ENCODE data around the gene OR5T3. TPM values are rescaled to one million over a fixed set of nuclear protein-coding genes. Genes with fewer than 3 reads are reported as not detected.

Gene OR5T3
- total RNA-seq, 1 experiment from 2014 or later = not detected

DNA sequence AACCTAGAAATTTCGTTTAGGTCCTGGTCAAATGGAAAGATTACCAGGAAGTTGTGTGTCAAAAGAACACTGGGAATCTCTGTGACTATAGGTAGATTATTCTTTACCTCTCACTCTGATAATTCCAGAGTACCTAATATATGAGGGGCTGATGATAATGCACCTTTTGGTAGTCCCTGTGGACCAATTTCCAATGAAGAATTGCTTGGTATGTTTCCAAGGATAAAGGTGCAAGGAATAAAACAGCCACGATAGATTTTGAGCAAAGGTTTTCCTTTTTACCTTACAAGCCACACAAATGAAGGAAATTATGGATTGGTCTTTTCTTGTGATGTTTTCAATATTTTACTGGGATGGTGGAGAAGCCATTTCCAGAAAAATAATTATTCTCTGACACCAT lies 40.1 kb downstream of the OR5T3 start, which contains the start of gene OR8H1:
Gene OR8H1 (minus strand): TSS at position 101 of the 400 bp plus-strand sequence. CDS start 1,192 bp downstream, outside the sequence.
- Histone ChIP-seq H3K9ac (ENCODE audit: low read length) (no peak within 1 kb of the TSS), H3K27me3 (ENCODE audit: low read length) (no peaks in the 10 kb centered on the region; the same call in 1 of the 2 replicates), H3K9me3 (ENCODE audit: low read length) (0 out of 2 replicates have a peak, but pooled peaks cover 12% of the 10 kb centered on the region), H3K4me1 (ENCODE audit: insufficient read depth, low read length) (no peaks in the 10 kb centered on the region), H4K20me1 (ENCODE audit: low read length) (no peaks in the 10 kb centered on the region), H3K9me2 (replicated peaks; ENCODE audit: low read length) (no peaks in the 10 kb centered on the region), H3K4me3 (ENCODE audit: low read length) (no peak within 1 kb of the TSS), H3K36me3 (ENCODE audit: low read depth, low read length) (no peaks in the 10 kb centered on the region), H2AFZ (ENCODE audit: low read length) (no peak within 1 kb of the TSS), H3K79me2 (ENCODE audit: low read length) (no peaks in the 10 kb centered on the region), H3F3A (ENCODE audit: low read length, unreplicated experiment) (no peaks in the 10 kb centered on the region), H3K4me2 (ENCODE audit: low read length) (no peak within 1 kb of the TSS), H3K27ac (ENCODE audit: low read length) (no peak within 1 kb of the TSS)
- no peak for ATAC-seq
- ChIA-PET POLR2A (ENCODE audit: unreplicated experiment) (no interaction called here), CTCF (no interaction called here)
- DNase-seq = no peak
- TF ChIP-seq EZH2 (IDR thresholded peaks at IDR 0.05; ENCODE audit: low read length, unreplicated experiment) = no peak
- no peak for TF ChIP-seq EZH2phosphoT487 (IDR thresholded peaks at IDR 0.05; ENCODE audit: borderline replicate concordance, low read length)
- TF ChIP-seq, protein P1, sequence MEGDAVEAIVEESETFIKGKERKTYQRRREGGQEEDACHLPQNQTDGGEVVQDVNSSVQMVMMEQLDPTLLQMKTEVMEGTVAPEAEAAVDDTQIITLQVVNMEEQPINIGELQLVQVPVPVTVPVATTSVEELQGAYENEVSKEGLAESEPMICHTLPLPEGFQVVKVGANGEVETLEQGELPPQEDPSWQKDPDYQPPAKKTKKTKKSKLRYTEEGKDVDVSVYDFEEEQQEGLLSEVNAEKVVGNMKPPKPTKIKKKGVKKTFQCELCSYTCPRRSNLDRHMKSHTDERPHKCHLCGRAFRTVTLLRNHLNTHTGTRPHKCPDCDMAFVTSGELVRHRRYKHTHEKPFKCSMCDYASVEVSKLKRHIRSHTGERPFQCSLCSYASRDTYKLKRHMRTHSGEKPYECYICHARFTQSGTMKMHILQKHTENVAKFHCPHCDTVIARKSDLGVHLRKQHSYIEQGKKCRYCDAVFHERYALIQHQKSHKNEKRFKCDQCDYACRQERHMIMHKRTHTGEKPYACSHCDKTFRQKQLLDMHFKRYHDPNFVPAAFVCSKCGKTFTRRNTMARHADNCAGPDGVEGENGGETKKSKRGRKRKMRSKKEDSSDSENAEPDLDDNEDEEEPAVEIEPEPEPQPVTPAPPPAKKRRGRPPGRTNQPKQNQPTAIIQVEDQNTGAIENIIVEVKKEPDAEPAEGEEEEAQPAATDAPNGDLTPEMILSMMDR (conservative IDR thresholded peaks at IDR 0.05; ENCODE audit: low read depth, low read length) = no peak
- intact Hi-C loops (cut with micrococcal nuclease) = no loop called here
- no TSS peak for BruUV-seq (replicated peaks)

DNA sequence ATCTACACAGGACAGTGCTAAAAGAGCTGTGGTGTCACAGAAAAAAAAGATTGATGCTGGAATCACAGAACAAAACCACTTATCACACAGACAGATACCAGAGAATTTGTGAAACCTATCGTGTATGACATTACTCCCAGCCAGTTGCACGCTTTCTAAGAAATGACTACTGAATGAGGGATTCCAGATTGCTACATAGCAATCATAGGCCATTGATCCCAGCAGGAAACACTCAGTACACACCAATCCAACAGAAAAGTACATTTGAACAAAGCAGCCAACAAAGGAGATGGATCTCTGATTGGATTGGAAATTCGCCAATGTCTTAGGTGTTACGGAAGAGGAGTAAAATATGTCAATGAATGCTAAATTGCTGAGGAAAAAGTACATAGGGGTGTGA lies 44.8 kb downstream of the OR5T3 start:
- Histone ChIP-seq H2AFZ (ENCODE audit: low read length) (no peak overlapping the region), H3K9me3 (ENCODE audit: low read length) (no peaks in the 10 kb centered on the region), H3F3A (ENCODE audit: low read length, unreplicated experiment) (no peaks in the 10 kb centered on the region), H3K4me3 (ENCODE audit: low read length) (no peak overlapping the region), H3K9ac (ENCODE audit: low read length) (no peak overlapping the region), H4K20me1 (ENCODE audit: low read length) (no peaks in the 10 kb centered on the region), H3K27me3 (ENCODE audit: low read length) (no peaks in the 10 kb centered on the region), H3K36me3 (ENCODE audit: low read depth, low read length) (no peaks in the 10 kb centered on the region), H3K27ac (ENCODE audit: low read length) (no peak overlapping the region), H3K4me1 (ENCODE audit: insufficient read depth, low read length) (no peaks in the 10 kb centered on the region), H3K9me2 (replicated peaks; ENCODE audit: low read length) (no peaks in the 10 kb centered on the region), H3K79me2 (ENCODE audit: low read length) (no peaks in the 10 kb centered on the region), H3K4me2 (ENCODE audit: low read length) (no peak overlapping the region)
- ChIA-PET POLR2A (ENCODE audit: unreplicated experiment) (no interaction called here), CTCF (no interaction called here)
- no peak for ATAC-seq
- BruUV-seq (replicated peaks) = no TSS peak
- no peak for DNase-seq
- intact Hi-C loops (cut with micrococcal nuclease) = no loop called here
- no peak for TF ChIP-seq EZH2 (IDR thresholded peaks at IDR 0.05; ENCODE audit: low read length, unreplicated experiment)
- TF ChIP-seq, protein P1 (conservative IDR thresholded peaks at IDR 0.05; ENCODE audit: low read depth, low read length) = no peak
- TF ChIP-seq EZH2phosphoT487 (IDR thresholded peaks at IDR 0.05; ENCODE audit: borderline replicate concordance, low read length) = no peak

Other genes starting within 250 kb of the OR5T3 start
- gene OR5AS1, start 224.6 kb upstream of the OR5T3 start, total RNA-seq (2014; rRNA removed) = not detected in 2 replicates
- gene OR8I2, start 158.9 kb upstream of the OR5T3 start, total RNA-seq (2014; rRNA removed) = not detected in 2 replicates
- not detected in 2 replicates for gene OR8H2, start 148.6 kb upstream of the OR5T3 start, total RNA-seq (2014; rRNA removed)
- gene OR8H3, start 129.9 kb upstream of the OR5T3 start, total RNA-seq (2014; rRNA removed) = not detected in 2 replicates
- not detected in 2 replicates for gene OR8J3, start 112.1 kb upstream of the OR5T3 start, total RNA-seq (2014; rRNA removed)
- gene OR8K5, start 91.9 kb upstream of the OR5T3 start, total RNA-seq (2014; rRNA removed) = not detected in 2 replicates
- gene OR5J2, start 75.6 kb upstream of the OR5T3 start, total RNA-seq (2014; rRNA removed) = not detected in 2 replicates
- not detected in 2 replicates for gene OR5T2, start 18.0 kb upstream of the OR5T3 start, total RNA-seq (2014; rRNA removed)
- gene OR5T1, start 21.9 kb downstream of the OR5T3 start, total RNA-seq (2014; rRNA removed) = not detected in 2 replicates
- not detected in 2 replicates for gene OR8H1, start 40.0 kb downstream of the OR5T3 start, total RNA-seq (2014; rRNA removed)
- gene OR8K3, start 62.9 kb downstream of the OR5T3 start, total RNA-seq (2014; rRNA removed) = not detected in 2 replicates
- not detected in 2 replicates for gene OR8K1, start 93.8 kb downstream of the OR5T3 start, total RNA-seq (2014; rRNA removed)
- gene OR8J1, start 102.0 kb downstream of the OR5T3 start, total RNA-seq (2014; rRNA removed) = not detected in 2 replicates
- not detected in 2 replicates for gene OR8U1, start 123.4 kb downstream of the OR5T3 start, total RNA-seq (2014; rRNA removed)
- gene OR5AL1, start 160.4 kb downstream of the OR5T3 start, total RNA-seq (2014; rRNA removed) = not detected in 2 replicates
- not detected in 2 replicates for gene OR5M3, start 221.1 kb downstream of the OR5T3 start, total RNA-seq (2014; rRNA removed)
- gene OR5M8, start 239.1 kb downstream of the OR5T3 start, total RNA-seq (2014; rRNA removed) = not detected in 2 replicates